OCI-LY1 (cell line): ENCODE measurements around the gene CXCL1.

ENCODE experiments used
- H2AFZ ChIP-seq: fragments of 200-600 bp; sonication (generic), shearing (Covaris generic); 2 replicates; pipeline ENCODE4 v1.6.0; 2014; ENCODE audit warnings: antibody characterized with exemption, mild to moderate bottlenecking, low read length
- H3F3A ChIP-seq: fragments of 200-600 bp; sonication (generic), shearing (Covaris generic); 2 replicates; pipeline ENCODE4 v1.6.0; 2014; ENCODE audit warnings: mild to moderate bottlenecking, antibody characterized with exemption, low read length, moderate library complexity; ENCODE audit not compliant: insufficient read depth
- H3K27ac ChIP-seq: fragments of 200-600 bp; sonication (generic); 2 replicates; pipeline ENCODE4 v1.5.1; 2014; ENCODE audit warnings: low read length, mixed run types, mild to moderate bottlenecking, low read depth; ENCODE audit not compliant: poor library complexity, severe bottlenecking
- H3K27me3 ChIP-seq: fragments of 200-600 bp; sonication (generic); 2 replicates; pipeline ENCODE4 v1.6.0; 2014; ENCODE audit warnings: antibody characterized with exemption, mild to moderate bottlenecking, low read length, moderate library complexity; ENCODE audit not compliant: insufficient read depth
- H3K36me3 ChIP-seq: fragments of 200-600 bp; sonication (generic); 2 replicates; pipeline ENCODE4 v1.6.1; 2014; ENCODE audit warnings: mild to moderate bottlenecking, antibody characterized with exemption, low read length, moderate library complexity, mixed read lengths; ENCODE audit not compliant: insufficient read depth
- H3K4me1 ChIP-seq: fragments of 200-600 bp; sonication (generic); 2 replicates; pipeline ENCODE4 v1.5.1; 2014; ENCODE audit warnings: mild to moderate bottlenecking, low read length, moderate library complexity; ENCODE audit not compliant: insufficient read depth, severe bottlenecking
- H3K4me2 ChIP-seq: fragments of 200-600 bp; sonication (generic), shearing (Covaris generic); 2 replicates; pipeline ENCODE4 v1.6.1; 2014; ENCODE audit warnings: low read length
- H3K4me3 ChIP-seq: fragments of 200-600 bp; sonication (generic); 2 replicates; pipeline ENCODE4 v1.5.1; 2014; ENCODE audit warnings: low read length, low read depth, mild to moderate bottlenecking, mixed read lengths; ENCODE audit not compliant: poor library complexity, severe bottlenecking
- H3K79me2 ChIP-seq: fragments of 200-600 bp; shearing (Covaris generic); 2 replicates; pipeline ENCODE4 v1.6.1; 2016; ENCODE audit warnings: mixed run types, low read length, mixed read lengths; ENCODE audit not compliant: insufficient read depth
- H3K9ac ChIP-seq: fragments of 200-600 bp; sonication (generic), shearing (Covaris generic); 2 replicates; pipeline ENCODE4 v1.6.1; 2014; ENCODE audit warnings: mild to moderate bottlenecking, low read length, mixed read lengths
- H3K9me2 ChIP-seq: fragments of 200-600 bp; sonication (generic), shearing (Covaris generic); 2 replicates; pipeline ENCODE4 v1.6.1; 2014; ENCODE audit warnings: low read depth, mild to moderate bottlenecking, low read length, mixed read lengths
- H3K9me3 ChIP-seq: fragments of 200-600 bp; shearing (Covaris generic); 2 replicates; pipeline ENCODE4 v1.6.1; 2014; ENCODE audit warnings: low read length, mixed read lengths
- H4K20me1 ChIP-seq: fragments of 200-600 bp; sonication (generic), shearing (Covaris generic); 2 replicates; pipeline ENCODE4 v1.6.0; 2016; ENCODE audit warnings: mild to moderate bottlenecking, low read length; ENCODE audit not compliant: insufficient read depth
- EZH2 ChIP-seq: fragments of 200-600 bp; sonication (generic), shearing (Covaris generic); IDR thresholded peaks from 2 replicates; pipeline ENCODE4 v1.8.0; 2017; ENCODE audit warnings: borderline replicate concordance, mixed run types, mild to moderate bottlenecking, antibody characterized with exemption, low read length, moderate library complexity, mixed read lengths
- TF ChIP-seq, protein P1 (sequence below): fragments of 200-600 bp; sonication (generic), shearing (Covaris generic); IDR thresholded peaks from 2 replicates; pipeline ENCODE4 v1.5.1; 2017; ENCODE audit warnings: mild to moderate bottlenecking, antibody characterized with exemption, low read length, moderate library complexity, mixed read lengths

Gene CXCL1

DNA sequence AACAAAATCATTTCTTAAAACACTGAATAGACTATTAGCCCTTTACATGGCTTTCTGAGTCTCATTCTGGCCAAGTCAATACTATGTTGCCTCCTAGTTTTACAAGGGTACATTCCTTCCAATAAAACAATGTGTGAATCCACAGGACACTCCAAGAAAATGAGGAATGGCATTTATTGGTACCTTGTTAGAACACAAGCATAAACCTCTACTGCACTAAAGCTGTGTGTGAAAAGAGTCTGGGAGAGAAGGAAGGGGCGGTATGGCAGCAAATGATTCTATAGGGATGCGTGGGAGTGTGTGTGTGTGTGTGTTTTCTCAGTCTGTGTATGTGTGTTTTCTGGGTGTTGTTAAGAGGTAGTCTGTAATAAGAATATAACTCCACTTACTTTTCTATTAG is 48.9 kb downstream of the CXCL1 start:
- no peaks in the 10 kb centered on the region for H3K9me2 ChIP-seq
- H3K4me3 ChIP-seq = no peak overlapping the region
- no peaks in the 10 kb centered on the region for H3K27me3 ChIP-seq
- H3F3A ChIP-seq = no peaks in the 10 kb centered on the region
- no peak overlapping the region for H3K9ac ChIP-seq
- no peak overlapping the region for H3K4me2 ChIP-seq
- H3K4me1 ChIP-seq = no peaks in the 10 kb centered on the region
- no peak overlapping the region for H3K27ac ChIP-seq
- H2AFZ ChIP-seq = no peak overlapping the region
- H4K20me1 ChIP-seq = no peaks in the 10 kb centered on the region
- no peak for TF ChIP-seq EZH2
- TF ChIP-seq, protein P1, sequence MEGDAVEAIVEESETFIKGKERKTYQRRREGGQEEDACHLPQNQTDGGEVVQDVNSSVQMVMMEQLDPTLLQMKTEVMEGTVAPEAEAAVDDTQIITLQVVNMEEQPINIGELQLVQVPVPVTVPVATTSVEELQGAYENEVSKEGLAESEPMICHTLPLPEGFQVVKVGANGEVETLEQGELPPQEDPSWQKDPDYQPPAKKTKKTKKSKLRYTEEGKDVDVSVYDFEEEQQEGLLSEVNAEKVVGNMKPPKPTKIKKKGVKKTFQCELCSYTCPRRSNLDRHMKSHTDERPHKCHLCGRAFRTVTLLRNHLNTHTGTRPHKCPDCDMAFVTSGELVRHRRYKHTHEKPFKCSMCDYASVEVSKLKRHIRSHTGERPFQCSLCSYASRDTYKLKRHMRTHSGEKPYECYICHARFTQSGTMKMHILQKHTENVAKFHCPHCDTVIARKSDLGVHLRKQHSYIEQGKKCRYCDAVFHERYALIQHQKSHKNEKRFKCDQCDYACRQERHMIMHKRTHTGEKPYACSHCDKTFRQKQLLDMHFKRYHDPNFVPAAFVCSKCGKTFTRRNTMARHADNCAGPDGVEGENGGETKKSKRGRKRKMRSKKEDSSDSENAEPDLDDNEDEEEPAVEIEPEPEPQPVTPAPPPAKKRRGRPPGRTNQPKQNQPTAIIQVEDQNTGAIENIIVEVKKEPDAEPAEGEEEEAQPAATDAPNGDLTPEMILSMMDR = no peak
- H3K9me3 ChIP-seq = no peaks in the 10 kb centered on the region
- no peaks in the 10 kb centered on the region for H3K79me2 ChIP-seq
- no peaks in the 10 kb centered on the region for H3K36me3 ChIP-seq

DNA sequence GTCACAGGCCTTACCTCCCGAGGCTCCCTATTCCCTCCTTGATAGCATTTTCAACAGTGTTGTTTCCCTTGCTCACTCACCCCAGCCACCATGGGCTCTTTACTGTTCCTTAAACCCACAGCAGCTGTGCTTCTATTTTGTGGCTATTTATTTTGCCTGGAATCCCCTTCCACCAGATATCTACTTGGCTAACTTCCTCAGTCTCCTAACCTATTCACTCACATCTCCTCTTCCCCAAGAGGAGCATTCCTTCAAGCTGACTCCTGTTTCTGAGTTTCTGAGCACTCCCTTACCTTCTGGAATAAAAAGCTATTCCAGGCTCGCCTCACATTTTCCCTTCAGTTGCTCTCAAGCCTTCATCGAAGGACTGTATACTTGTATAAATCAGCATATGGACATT is 50.5 kb downstream of the CXCL1 start:
- H3F3A ChIP-seq = no peaks in the 10 kb centered on the region
- no peak overlapping the region for H3K4me2 ChIP-seq
- H3K4me3 ChIP-seq = no peak overlapping the region
- no peak overlapping the region for H2AFZ ChIP-seq
- TF ChIP-seq, protein P1 = no peak
- TF ChIP-seq EZH2 = no peak
- H3K27me3 ChIP-seq = no peaks in the 10 kb centered on the region
- no peaks in the 10 kb centered on the region for H3K36me3 ChIP-seq
- no peaks in the 10 kb centered on the region for H3K4me1 ChIP-seq
- H3K9ac ChIP-seq = no peak overlapping the region
- no peaks in the 10 kb centered on the region for H3K9me3 ChIP-seq
- no peaks in the 10 kb centered on the region for H4K20me1 ChIP-seq
- no peak overlapping the region for H3K27ac ChIP-seq
- H3K79me2 ChIP-seq = no peaks in the 10 kb centered on the region
- no peaks in the 10 kb centered on the region for H3K9me2 ChIP-seq
